ENCODE data around the gene IZUMO1.
"Not testable (repeated sequence)": the region's sequence is repeated elsewhere in the genome, so short reads cannot be mapped to it uniquely, and the experiment has no call there.

The IZUMO1 gene

DNA sequence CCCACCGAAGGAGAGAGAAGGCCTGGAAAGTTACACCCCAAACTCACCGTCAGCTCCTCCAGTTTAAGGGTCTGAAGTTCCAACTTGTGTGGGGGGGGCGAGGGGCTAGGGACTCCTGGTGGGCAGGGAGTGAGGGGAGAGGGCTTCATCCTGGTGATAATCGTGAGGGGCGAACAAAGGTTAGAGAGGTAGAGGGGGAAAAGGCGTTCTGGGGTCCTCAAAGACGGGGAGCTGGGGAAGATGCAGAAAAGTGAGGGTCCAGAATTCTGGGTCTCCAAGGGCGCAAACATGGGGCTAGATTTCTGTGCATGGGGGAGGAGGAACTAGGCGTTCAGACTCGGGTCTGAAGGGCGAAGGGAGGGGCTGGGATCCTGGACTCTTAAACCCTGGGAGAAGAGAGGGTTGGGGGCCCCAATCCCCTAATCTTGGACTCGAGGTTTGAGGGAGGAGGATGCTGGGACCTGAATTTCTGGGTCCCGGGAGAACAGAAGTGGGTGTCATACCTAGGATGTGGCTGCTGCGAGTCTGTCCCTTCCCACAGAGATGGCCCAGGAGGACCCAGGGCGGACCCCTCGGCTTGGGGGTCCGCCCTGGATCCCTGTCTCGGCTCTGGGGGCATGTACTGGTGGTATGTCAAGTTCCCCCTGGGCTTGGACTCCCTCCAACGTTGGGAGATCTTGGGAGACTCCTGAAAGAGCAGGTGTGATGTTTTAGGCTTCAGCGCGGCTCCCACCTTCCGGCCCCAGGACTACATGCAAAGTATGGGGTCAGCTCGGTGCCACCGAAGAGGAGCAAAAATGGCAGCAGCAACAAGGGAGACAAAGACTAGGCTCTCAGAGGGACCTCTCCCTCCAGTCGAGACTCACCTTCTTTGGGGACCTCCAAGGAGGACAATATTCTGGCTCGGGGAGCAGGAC lies 31.7 kb downstream of the IZUMO1 start:
- in situ Hi-C loops (cut with HindIII; ENCODE audit: low sequenced_read_pairs) = no loop called here

DNA sequence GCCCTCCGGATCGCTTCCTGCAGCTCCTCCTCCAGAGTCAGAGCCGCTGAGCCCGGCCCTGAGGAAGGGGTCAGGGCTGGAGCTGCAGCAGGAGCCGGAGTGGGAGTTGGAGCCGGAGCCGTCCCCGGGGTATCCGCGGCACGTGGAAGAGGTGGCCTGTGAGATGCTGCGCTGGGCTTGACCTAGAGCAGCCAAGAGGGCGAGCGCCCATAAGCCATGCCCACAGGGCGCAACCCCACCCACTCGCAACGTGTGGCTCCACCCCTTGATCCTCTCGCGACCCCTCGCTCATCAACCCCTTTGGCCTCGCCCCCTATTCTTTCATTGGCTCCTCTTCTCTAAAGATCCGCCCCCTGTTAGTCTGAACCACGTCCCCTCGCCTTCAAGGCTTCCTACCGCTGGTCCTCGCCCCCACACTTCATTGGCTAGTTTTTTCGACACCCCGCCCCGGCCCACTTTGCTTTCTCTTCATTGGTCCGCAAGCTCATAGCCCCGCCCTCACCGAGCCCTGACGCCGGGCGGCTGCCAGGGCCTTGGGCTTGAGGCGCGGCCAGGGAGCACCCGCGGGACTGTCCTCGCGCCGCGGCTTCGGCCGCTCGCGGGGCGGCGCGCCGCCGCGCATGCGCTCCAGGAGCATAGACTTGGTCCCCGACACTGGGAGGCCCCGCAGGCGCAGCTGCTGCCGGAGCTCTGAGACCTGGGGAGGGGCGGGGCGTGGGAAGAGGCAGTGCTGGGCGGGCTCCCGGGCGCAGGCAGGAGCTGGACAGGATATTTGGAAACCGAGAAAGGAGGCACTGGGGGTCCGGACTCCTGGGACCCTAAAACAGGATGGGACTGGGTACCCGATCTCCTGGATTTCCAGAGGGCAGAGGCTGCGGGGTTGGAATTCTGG lies 32.6 kb downstream of the IZUMO1 start:
- in situ Hi-C loops (cut with HindIII; ENCODE audit: low sequenced_read_pairs) = no loop called here

DNA sequence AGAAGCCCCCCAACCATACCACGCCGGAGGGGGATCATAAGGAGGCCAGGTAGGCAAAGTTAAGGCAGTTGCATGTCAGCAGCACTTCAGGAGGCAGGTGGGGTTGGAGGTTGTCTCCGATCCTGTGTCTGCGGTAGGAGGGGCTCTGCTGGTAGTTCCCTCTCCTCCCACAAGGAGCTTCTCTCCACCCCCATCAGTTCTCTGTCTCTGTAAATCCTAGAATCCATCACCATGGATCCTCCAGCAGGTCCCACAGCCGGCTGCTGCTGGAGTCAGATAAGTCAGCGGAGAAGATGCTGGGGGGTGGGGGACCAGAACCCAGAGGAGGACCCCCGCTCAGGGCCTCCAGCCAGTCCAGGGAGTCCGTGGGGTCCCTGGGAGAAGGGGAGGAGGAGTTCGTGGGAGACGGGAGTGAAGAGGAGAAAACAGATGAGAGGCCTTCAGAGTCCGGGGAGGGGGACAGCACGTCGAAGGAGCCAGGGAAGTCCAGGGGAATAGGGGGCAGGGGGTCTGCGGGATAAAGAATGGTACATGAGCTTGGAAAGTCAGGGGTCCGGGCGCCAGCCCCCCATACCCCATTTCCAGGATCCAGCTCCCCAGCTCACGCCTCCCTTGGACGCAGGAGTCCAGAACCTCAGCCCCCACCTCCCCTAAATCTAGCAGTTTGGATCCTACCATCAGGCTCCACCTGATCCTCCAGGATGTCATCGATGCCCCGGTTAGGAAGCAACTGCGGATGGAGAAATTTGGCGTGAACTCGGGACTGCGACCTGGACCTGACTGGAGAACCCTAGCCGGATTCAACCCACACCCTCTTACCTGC lies 33.5 kb downstream of the IZUMO1 start:
- in situ Hi-C loops (cut with HindIII; ENCODE audit: low sequenced_read_pairs) = no loop called here

DNA sequence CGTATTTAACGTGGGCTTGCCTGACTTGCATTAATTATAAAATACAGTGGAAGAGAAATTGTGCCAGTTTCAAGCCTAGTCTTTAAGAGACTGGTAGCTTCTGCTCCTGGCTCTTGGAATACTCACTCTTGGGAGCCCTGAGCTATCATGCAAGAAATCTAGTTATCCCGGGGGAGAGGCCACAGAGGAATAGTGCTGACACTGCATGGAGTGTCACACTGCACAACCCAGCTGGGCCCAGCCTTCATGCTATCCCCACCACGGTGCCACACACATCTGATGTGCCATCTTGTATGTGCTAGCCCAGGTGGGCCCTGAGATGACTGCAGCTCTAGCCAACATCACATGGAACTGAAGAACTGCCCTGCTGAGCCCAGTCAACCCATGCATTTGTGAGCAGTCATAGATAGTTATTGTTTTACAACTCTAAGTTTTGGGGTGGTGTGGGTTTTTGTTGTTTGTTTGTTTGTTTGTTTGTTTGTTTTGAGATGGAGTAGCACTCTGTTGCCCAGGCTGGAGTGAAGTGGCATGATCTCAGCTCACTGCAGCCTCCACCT lies 35.5 kb downstream of the IZUMO1 start:
- in situ Hi-C loops (cut with HindIII; ENCODE audit: low sequenced_read_pairs) = no loop called here

DNA sequence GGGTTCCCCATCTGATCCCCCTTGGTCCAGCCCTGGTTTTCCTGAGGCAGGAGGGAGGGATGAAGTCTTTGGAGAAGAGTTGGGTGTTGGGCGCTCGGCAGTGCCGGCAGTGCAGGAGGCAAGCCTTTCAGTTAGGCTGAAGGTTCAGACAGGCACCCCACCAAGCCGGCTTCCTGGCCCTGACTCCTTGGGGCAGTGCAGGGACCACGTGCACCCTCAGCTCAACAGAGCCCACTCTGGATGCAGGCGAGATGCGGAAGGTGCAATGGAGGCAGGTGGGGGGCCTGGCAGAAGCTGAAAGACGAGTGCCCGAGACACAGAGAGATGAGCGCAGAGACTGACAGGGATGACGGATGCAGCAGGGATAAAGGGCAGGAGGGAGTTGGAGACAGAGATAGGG lies 38.2 kb downstream of the IZUMO1 start:
- in situ Hi-C loops (cut with HindIII; ENCODE audit: low sequenced_read_pairs) = no loop called here

DNA sequence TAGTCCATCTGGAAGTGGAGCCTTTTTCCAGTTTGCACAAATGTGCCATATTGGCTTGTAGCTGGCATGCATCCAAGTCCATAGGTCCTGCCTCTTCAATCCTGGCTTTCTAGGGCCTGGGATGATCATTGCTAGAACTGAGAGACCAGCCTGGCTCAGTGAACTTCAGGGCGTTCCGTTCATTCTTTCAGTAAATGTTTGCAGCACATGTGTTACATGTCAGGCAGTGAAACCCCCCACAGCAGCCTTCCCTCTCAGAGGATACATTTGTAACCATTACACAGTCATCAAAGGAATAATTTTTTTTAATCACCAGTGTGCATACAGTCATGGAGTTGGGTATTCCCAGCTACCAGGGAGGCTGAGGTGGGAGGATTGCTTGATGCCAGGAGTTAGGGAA lies 41.3 kb downstream of the IZUMO1 start:
- in situ Hi-C loops (cut with HindIII; ENCODE audit: low sequenced_read_pairs) = no loop called here

DNA sequence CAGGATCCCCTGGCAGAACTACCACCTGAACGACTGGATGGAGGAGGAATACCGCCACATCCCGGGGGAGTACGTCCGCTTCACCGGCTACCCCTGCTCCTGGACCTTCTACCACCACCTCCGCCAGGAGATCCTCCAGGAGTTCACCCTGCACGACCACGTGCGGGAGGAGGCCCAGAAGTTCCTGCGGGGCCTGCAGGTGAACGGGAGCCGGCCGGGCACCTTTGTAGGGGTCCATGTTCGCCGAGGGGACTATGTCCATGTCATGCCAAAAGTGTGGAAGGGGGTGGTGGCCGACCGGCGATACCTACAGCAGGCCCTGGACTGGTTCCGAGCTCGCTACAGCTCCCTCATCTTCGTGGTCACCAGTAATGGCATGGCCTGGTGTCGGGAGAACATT lies 43.4 kb downstream of the IZUMO1 start:
- in situ Hi-C loops (cut with HindIII; ENCODE audit: low sequenced_read_pairs) = no loop called here

DNA sequence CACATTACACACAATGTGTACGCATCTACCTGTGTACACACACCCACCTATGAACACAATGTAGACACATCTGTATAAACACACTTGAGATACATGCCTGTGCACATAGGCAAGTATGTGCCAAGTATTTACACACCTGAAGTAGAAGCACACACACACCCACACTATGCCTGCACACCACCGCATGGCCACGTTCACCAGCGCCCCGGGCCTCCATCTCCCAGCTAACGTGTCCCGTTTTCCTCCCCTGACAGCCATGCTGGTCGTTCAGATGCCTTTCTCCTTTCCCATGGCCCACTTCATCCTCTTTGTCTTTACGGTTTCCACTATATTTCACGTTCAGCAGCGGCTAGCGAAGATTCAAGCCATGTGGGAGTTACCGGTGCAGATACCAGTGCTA lies 44.0 kb downstream of the IZUMO1 start:
- in situ Hi-C loops (cut with HindIII; ENCODE audit: low sequenced_read_pairs) = no loop called here

DNA sequence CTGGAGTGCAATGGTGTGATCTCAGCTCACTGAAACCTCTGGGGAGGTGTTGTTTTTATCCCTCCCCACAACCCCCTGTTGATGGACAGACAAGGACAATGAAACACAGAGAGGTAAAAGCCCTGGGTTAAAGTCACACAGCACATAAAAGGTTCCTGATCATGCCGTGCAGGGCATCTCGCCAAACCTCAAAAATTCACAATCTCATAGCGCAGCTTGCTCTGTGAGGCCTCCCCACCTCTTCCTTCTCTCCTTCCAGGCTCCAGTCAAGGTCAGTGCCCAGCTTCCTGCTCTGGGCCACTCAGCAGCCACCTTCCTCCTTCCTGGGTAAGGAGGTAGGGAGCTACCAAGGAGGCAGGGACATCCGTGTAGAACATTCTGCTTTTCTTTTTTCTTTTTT lies 48.7 kb downstream of the IZUMO1 start:
- in situ Hi-C loops (cut with HindIII; ENCODE audit: low sequenced_read_pairs) = no loop called here

DNA sequence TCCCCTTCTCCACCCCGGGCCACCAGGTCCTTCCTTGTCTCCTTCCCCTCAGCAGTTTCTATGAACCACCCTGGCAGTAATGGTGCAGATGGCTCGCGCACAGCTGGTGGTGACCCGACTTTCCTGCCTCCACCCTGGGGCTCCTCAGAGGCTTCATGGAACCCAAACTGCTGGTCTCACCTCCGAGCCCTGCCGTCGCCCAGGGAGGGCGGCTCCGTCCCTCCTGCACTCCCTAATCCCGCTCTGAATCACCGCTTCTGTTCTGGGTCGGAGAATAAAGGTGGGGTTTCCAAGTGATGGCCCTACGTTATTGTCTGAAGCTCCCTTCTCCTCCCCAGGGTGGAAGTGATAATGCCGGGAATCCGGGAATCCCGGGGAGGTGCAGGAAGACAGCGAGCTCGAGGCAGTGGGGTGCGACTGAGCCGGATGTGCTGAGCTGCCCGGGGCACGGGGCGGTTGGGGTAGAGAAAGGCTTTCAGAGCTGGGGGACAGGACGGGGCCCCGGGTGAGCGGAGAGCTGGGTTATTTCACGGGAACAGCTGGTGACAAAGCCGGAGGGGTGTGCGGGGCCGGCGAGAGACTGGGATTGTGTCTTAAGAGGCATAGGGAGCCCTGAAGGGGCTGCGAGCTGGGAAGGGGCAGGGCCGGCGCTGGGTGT lies 50.2 kb downstream of the IZUMO1 start:
- in situ Hi-C loops (cut with HindIII; ENCODE audit: low sequenced_read_pairs) = no loop called here

DNA sequence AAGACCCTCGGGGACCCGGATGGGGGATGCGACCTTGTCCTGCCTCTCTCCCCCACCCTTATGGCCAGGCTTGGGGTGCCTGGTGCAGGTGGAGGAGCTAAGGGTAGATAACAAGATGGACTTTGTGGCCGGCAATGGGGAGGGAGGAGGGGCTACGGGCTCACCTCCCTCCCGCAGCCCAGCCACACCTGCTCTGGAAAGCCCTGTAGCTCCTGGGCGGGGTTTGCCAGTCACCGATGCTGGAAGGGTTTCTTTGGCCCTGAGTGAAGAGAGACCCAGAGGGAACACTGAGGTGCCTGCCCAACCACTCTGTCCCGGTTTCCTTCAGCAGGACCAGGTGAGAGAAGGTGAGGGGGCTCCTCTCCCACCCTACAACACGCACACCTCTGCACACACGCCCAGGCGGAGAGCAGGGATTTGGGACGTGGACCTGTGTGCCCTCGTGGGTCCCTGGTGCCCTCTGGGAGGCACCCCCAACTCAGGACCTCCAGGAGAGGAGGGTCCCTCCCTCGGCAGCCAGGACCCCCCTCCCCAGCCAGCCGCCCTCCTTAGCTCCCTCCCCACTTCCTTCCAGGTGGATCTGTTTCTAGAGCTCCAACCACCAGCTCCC lies 50.9 kb downstream of the IZUMO1 start, which contains the start of gene FUT2:
TSS of gene FUT2 (plus strand) at position 229 of the 610 bp plus-strand sequence. CDS start 6,986 bp downstream, outside the sequence.
- in situ Hi-C loops (cut with HindIII; ENCODE audit: low sequenced_read_pairs) = no loop called here

DNA sequence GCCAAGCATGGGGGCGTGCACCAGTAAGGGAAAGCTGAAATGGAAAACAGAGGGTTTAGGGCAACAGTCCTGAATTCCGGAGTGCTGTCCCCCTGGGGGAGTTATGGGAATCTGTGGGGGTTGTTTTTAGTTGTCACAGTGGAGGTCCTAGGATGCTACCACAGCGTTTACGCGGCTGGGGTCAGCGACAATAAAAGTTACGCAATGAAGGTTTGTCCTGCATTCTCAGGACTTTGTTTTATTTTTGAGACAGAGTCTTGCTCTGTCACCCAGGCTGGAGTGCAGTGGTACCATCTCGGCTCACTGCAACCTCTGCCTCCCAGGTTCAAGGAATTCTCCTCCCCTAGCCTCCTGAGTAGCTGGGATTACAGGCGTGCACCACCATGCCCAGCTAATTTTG lies 53.1 kb downstream of the IZUMO1 start:
- in situ Hi-C loops (cut with HindIII; ENCODE audit: low sequenced_read_pairs) = not testable (repeated sequence)

Measured in DLD1 (cell line).